HG03039 (cell line): ENCODE measurements around the gene RGSL1.

Source experiments
- ATAC-seq: cut with Tn5 transposase; IDR thresholded peaks from one replicate; pipeline ENCODE4 v1.9.1; 2021; ENCODE audit warnings: mild to moderate bottlenecking, moderate library complexity; ENCODE audit not compliant: unreplicated experiment

RGSL1 gene

DNA sequence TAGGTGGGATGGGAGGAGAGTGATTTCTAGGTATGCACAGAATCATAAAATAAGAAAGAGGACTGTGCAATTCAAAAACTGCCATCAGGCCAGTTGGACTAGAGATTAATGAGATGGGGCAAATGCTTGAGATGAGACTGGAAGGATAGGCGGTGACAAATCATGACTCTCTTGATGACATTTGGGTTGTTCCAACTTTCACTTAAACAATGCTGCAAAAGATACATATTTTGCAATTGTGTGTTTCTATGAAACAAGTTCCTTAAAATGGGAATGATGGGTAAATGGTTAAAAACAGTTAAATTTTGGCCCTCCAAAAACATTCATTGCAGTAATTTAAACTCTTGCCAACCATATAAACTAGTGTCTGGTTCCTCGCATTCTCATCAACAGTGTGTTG lies 84.0 kb downstream of the RGSL1 start:
- no peak for ATAC-seq

DNA sequence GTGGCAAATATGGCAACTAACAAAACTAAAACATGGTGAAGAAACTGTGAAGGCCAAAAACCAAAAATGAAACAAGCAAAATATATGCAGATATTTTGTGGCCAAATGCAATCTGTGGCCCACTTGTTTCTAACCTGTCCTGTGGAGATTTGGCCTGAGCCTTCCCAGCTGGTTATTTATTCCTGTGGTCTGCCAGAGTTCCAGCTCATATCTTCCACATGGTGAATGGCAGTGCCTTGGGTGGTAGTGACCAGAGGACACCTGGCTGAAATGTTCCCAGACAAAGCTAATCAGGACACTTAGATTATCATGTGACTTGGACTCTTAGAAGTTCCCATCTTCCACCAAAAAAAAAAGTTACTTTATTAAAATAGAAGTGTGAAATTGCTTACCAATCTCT lies 99.4 kb downstream of the RGSL1 start:
- no peak for ATAC-seq

DNA sequence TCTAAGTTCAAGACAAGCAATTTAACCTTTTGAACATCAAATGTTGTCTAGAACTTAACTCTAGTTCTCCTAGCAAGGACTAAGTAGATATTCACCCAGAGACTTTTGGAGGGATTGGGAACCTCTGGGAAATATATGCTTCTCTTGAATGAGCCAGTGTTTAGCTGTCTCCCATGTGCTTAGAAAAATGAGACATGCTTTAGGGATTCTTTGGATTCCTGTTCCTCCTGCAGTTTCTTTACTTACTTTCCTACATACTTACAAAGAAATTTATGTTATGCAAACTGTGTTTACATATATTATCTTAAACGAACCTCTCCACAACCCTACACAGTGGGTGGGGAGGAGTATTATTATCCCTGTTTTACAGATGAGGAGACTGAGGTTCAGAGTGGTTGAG lies 99.9 kb downstream of the RGSL1 start:
- no peak for ATAC-seq

DNA sequence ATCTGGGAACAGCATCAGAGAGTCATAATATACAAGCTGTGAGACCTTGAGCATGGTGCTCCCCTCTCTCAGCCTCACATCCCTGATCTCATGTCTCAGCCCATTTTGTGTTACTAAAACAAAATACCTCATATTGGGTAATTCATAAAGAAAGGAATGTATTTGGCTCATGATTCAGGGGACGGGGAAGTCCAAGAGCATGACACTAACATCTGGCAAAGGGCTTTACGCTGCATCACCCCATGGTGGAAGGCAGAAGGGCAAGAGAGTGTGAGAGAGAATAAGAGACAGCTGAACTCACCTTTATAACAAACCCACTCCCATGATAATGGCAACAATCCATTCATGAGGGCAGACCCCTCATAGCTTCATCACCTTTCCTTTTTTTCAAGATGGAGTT lies 102.6 kb downstream of the RGSL1 start:
- no peak for ATAC-seq

DNA sequence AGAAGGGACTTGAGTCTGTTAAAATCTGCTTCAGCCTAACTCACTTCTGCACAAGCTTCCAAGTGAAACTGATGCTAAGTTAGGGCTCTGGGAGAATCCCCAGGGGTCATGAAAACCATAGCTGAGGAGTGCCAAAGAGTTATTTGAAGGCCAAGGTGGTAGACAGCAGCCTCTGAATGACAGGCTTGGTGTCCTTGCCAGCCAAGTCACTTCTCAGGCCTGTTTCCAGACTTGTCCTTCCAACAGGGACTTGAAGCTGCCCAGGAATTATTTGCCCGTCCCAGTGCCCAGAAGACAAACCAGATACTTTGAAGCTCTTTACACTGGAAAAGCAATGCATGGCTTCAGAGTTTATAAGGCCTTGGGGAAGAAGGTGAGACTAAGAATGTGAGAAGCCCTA lies 105.5 kb downstream of the RGSL1 start:
- ATAC-seq = no peak

DNA sequence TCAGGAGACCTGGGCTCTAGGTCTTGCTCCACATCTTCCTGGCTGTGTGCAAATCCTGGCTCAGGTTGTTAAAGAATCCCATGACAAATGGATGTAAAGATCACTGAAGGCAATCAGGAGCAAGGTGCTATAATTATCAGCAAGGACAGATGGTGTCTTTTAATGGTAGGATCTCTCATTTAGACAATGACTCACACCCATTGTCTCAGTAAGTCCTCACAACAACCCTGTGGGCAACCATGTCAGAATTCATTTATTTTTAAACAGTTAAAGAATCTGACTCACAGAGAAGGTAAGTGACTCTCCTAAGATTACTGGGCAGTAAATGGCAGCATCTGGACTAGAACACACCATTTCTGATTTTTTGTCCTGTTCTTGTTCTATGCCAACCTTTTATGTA lies 106.3 kb downstream of the RGSL1 start:
- ATAC-seq = no peak

DNA sequence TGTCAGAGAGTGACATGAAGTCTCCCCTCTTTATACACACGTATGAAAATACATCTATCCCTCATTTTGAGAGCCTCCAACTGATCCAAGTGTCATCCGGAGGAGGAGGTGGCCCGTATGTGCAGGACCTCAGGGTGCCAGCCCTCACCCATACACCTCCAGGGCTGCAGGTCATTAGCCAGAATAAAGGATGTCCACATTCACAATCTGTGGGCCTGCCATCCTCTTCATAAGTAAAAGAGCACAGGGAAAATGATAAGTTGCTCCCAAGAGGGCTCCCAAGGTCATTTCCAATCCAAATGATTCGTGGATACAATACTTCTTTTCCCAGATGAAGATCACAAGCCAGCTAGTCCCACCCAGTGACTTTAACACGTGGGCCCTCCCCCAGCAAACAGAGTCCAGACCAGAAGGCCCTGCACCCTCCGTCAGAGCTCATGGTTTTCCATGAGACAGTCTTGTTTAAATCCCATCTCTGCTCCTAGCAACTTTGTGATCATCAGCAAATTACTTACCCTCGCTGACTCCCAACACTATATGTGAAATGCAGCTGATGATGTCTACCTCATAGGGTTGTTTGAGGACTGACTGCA lies 110.5 kb downstream of the RGSL1 start:
- no peak for ATAC-seq

DNA sequence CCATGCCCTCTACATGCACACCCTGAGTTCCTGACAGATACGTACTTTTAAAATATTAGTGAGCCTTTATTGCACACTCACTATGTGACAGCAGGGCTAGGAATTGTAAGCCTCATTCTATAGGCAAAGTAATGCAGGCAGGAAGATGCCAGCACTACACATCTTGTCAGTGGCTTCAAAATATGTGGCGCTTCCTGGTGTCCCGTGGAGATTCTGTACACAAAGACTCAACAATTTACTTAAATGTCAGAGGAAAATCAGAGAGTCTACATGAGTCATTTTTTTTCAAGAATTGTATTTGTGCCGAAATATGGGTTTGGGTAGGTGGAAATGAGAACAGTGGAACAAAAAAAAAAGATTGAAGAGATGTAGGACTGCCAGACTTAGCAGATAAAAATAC lies 111.5 kb downstream of the RGSL1 start:
- ATAC-seq = no peak

DNA sequence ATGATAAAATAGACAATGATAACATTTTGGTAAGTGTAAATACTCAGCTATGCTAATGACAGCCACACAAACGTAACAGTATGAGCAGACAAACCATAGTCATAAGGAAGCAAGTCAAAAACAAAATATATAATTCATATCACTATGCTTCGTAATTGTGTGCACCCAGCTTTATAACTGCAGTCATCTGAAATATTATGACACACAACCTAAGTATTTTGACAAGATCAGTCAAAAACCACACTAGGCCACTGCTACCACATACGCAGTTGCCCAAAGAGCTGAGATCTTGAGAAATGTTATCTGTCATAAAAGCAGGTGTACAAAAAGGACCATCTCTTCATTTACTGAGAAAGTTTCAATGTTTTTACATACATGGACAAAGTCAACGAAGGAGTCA lies 113.1 kb downstream of the RGSL1 start:
- ATAC-seq = no peak

DNA sequence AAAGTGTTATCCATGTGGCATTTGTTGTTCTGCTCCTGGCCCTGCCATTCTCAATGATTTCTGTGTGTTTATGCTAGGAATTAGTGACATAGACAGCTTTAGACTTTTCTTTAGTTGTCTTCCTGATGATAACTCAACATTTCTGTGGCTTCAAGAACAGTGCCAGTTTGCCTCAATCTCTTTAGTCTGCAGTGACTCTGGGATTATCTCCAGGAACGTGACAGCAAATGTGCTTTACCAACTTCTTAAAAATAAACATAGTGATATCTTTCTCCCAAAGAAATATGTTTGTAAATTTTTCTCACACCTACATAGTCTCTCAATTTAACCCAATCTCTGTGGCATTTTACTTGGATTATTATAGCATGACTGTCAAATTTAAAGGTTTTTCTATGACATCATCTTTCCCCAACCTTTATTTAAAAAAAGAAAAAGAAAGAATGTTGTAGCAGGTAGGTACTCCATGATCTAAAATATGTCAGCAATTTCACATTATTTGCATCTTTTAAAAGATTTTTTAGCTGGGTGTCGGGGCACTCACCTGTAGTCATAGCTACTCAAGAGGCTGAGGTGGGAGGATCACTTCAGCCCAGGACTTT lies 114.6 kb downstream of the RGSL1 start:
- ATAC-seq = no peak

DNA sequence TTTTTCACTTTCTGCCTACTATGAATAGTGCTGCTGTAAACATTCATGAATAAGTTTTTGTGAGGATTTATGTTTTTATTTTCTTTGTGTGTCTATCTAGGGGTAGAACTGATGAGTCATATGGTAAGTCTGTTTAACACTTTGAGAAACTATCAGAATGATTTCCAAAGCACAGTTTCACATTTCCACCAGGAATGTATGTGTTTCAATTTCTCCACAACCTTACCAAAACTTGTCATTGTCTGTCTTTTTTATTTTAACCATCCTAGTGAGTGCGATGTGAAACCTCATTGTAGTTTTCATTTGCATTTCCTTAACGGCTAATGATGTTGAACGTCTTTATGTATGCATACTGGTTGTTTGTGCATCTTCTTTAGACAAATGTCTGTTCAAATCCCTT lies 115.6 kb downstream of the RGSL1 start:
- no peak for ATAC-seq

DNA sequence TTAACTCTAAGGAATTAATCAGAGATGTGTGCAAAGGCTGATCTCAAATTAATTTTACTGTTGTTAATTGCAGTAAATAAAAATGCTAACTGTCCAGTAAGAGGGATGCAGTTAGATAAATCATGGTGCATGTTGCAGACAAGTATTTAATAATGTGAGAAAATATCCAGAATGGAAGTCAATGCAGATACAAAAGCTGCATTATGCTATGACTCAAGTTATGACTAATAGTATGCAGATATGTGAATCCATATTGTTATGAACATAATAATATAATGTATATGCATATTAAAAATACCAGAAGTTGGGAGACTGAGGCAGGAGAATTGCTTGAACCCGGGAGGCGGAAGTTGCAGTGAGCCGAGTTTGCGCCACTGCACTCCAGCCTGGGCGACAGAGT lies 117.7 kb downstream of the RGSL1 start:
- no peak for ATAC-seq

DNA sequence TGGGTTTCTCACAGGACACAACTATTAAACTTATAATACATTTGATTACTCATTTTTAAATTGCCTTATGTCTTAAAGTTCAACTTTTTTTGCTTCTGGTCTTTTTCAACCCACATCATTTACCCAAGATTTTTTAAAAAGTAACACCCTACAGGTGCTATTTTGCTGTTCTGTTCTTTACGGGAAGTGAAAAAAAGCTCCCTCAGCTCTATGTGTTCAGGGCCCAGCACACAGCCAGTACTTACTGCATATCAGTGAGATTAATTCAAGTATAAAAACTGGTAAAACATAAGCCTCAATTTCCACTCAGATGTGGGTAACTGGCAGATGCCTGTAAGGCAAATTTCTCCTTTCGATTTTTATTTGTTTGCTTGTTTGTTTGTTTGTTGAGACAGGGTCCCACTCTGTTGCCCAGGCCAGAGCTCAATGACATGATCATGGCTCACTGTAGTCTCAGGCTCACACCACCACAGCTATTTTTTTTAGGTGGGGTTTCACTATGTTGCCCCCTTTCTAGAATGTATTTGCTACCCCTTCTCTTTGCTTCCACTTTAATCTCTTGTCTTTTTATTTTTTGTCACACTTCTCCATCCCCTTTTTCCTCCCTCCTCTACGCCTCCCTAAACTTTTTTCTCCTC lies 118.8 kb downstream of the RGSL1 start:
- ATAC-seq = no peak

DNA sequence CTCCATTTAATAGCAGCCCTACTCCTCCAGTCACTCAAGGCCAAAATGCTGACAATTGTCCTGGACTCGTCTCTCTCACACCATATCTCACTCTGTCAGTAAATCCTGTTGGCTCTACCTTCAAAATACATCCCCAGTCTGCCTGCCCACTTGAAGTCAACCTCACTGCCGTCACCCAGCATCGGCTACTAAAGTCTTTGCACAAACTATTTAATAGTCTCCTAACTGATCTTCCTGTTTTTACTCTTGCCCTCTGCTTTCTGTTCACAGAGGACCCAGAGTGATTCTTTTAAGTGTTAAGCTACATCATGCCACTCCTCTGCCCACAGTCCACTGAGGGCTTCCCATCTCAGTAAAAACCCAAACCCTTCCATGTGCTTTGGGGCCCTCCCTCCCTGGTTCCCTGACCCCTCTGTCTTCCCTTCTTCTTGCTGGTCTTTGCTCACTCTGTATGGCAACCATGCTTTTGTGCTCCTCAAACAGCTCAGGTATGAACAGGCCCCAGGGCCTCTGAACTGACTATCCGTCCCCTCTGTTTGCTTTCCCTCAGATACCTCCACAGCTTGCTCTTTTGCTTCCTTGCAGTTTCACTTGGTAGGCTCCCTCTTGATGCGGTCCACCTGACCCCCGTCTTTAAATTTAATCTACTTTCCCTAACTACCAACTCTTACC lies 120.1 kb downstream of the RGSL1 start:
- ATAC-seq = no peak

DNA sequence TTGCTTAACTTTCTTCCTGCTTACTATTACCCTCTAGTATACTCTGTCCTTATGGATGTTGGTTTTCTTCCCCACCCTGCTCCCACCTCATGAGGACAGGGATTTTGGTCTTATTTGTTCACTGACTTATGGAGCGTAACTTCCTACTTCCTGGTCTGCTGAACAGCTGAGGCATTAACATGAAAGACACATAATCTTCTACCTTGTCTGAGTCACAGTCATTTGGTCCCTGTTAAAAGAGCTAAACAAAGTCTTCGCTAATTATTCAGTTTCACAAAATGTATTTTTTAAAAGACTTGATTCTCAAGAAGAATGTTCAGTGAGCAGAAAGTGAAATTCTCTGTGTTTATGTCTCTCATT lies 120.6 kb downstream of the RGSL1 start:
- no peak for ATAC-seq

DNA sequence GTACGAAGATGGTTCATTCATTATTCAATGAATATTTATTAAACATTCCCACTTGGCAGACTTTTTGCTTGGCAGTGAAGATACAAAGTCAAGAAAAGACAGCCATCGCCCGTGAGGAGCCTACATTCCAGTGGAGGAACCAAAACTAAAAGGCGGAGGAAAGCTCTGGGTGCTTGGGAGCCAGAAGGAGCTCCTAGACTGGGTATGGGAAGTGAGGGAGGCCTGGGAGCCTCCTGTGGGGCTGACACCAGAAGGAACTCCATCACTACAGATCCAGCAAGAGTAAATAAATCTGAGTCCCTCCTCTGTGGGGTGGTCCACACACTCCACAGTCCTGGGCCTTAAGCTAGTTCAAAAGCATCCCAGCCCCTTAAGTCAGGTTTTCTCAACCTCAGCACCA lies 124.2 kb downstream of the RGSL1 start:
- ATAC-seq = no peak

DNA sequence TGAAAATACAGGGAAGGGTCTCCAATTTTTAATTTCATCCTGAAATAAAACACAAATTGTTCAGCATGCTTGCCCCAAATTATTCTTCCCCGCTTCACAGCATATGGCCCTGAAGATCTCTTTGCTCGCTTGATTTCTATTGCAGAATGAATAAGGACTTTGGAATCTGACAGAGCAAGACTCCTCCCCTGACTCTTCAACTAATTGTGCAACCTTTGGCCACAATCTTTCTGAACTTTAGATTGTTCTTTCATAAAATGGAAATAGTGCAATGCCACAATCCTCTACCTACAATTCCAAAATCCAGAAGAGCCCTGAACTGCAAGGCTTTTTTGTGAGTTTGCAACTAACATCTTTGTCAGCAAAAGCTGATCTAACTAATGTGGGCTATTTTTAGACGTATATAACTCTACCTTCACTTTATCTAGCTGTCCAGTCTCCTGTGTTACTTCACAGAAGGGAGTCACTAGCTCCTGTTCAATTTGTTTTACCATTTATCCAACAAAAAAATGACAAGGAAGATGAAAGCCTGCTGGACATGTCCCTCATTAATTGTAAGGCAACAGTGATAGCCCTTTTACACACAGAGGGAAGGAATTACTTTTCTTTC lies 125.7 kb downstream of the RGSL1 start:
- ATAC-seq = no peak

DNA sequence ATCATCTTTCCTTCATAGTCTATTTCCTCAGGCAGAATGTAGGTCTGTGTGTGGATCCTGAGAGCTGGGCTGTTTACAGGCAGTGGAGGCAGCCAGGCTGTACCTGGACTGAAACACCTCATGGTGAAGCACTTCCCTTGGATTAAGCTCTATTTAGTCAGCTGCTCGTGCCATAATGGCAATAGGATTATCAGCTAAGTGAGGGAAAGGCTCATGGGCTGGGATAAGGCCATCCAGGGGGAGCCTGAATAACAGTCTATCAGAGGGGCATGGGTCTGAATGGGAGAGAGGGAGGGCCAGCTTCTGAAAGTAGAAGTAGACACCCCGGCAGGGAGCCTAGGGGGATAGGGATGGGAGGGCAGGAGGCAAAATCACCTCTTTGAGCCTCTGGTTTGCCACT lies 130.8 kb downstream of the RGSL1 start:
- no peak for ATAC-seq

DNA sequence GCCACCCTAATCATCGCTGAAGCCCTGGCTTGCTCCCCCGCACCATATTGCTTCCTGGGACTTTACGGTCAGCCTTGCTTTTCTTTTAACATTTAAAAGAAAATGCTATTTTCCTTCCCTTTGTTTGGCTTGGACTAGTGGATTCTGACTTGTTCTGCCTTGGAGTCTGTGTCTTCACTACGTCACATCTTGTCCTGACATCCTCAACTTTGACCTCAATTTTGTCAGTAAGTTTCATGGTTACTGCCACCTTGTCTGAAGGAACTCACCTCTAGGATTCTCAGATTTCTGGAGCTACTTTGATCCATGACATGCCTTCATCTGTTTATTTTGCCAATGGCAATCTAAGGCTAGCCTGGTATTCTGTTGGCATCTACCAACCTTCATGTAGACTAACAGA lies 134.8 kb downstream of the RGSL1 start:
- no peak for ATAC-seq

DNA sequence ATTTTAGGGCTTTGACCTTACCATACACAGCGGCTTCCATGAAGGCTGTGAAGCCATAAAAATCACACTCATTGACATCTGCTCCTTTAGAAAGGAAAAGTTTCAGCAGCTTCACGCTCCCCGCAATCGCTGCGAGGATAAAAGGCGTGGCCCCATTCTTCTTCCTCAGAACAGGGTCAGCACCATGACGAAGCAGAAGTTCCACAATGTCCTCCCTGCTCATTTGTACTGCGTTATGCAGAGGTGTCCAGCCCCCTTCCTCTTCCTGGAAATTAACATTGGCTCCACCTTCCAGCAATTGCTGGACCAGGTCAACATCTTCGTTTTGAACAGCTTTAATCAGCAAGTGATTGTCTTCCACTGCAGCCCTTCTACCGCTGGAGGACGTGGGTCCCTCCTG lies 136.4 kb downstream of the RGSL1 start:
- ATAC-seq = no peak

DNA sequence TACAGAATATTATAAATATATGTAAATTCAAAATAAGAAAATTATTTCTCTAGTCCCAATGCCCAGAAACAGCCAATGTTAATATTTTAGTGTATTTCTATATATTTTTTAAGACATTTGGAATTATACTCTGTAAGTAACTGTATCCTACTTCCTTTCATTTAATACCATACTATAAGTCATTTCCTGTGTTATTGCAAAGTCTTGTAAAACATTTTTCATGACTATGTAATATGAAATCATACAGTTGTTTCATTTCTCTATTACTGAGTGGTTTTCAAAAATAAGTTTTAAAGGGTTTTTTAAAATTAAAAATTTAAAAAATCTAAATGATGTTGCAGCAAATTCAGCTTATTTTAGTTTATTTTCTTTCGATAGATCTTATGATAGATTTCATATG lies 137.1 kb downstream of the RGSL1 start:
- no peak for ATAC-seq
